SW480 (cell line): ENCODE results near the gene CHADL.

Experiments used
- DNase-seq: peaks from one replicate; pipeline ENCODE4 v3.0.0-alpha.2; 2016; ENCODE audit warnings: low spot score

The CHADL gene

GRCh38 chr22:41256254-41257253 is 15.8 kb upstream of the CHADL start:
- no peak for DNase-seq

- no peak for DNase-seq
Measured at GRCh38 chr22:41254230-41254629, 13.5 kb upstream of the CHADL start.

DNA sequence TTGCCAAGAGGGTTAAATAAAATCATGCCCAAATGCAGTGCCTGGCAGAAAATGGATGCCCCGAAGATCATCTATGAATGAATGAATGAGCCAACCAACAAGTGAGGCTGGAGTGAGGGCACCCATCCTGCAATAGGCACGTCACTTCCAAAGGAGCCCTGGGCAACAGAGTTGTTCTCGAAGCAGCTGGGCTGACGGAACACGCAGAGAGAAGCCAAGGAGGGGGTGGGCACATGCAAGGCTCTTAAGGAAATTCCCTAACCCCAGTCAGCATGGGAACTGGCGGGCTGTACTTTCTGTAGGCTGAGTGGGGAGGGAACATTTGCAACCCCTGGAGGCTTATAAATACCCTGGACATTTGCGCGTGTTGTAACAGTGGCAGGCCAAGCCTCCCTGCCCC is 11.6 kb upstream of the CHADL start:
- DNase-seq: no peak

DNA sequence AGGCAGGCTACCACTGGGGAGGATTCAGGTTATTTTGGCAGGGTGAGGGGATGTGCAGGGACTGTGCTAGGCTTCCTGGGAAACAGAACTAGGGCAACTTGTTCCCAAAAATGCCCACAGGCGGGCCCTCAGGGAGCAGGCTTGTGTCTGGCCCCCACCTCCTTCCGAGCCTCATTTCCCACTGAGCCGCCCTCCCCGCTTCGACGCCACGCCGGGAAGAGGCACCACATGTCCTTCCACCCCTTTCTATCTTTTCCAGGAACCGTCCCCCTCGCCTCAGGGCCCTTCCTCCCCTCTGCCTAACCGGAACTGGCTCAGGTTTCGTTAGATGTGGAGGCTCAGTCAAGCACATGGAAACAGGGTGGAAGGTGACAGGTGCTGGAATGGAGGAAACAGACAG is 9.4 kb upstream of the CHADL start:
- DNase-seq: no peak

DNA sequence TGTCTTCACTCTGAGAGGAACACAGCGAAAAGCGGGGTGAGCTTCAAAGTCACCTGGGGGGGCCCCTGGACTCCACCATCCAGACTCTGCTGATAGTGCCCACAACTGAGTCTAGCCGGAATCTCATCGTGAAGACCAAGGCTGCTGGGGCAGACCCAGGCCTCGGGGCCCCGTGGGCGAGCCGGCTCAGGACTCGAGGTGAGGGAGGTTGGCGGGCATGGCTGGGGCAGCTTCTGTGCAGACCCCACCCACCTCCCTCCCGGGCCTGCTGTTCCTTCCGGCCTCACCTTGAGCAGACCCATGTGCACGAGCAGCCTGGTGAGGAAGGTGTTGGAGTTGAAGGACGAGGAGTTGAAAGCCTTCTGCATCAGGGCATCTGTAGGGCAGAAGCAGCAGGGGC is 8.7 kb upstream of the CHADL start:
- no peak for DNase-seq

- DNase-seq: no peak
Measured at GRCh38 chr22:41248758-41249157, 8.0 kb upstream of the CHADL start.

- no peak for DNase-seq
Measured at GRCh38 chr22:41248314-41248713, 7.6 kb upstream of the CHADL start.

DNA sequence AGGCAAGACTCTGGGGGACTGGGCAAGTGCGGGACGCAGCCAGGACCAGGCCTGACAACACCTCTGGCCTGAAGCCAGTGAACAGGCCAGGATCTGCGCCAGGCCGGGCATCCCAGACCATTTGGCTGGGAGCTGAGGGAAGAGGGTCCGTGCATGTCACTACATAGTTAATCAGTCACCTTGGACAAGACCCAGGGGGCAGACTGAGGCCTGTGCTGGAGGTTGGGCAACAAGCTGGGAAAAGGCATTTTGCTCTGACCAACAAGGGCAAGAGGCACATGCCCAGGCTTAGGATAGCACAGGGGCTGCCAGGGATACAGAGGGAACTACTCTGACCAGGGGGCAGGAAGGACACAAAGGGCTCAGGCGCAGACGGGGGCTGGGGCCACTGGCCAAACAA is 7.0 kb upstream of the CHADL start:
- no peak for DNase-seq

DNA sequence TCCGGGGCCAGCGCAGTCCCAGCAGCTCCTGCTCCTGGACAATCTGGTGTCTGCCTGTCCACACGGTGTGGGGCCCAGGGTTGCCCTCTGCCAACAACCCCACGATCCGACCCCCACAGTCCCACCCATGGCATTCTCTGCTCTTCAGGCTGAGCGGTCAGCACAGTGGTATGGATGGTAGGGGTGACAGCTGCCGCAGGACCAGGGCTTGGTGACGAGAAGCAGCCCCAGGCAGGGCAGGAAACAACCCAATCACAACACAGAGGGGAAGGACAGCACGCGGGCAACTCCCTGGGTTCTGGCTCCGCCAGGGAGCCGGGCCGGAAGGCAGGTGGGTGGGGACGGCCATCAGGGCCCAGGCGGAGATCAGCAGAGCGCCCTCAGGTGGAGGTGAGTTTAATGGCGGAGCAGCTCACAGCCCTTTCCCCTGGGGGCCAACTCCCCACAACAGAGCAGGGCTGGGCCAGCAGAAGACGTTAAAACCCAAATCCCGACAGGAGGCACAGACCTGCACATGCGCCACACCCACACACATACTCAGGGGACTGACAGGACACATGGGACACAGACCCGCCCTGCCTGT is 5.3 kb upstream of the CHADL start:
- DNase-seq: no peak

DNA sequence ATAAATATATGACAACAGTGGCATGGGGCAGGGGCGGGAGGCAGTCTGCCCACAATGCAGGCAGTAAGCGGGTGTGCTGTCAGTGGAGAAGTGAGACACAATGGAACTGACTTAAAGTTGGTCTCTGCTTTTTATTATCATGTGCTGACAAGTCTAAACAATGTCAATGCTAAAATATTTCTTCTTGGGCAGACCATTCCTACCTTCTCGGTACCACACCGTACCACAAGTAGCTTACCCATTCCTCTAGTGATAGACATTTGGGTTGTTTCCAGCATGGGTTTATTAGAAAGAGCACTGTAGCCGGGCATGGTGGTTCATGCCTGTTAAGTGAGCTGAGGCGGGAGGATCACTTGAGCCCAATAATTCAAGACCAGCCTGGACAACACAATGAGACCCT is 2.6 kb upstream of the CHADL start:
- no peak for DNase-seq

- no peak for DNase-seq
Measured at GRCh38 chr22:41242396-41243117, 1.8 kb upstream of the CHADL start.

GRCh38 chr22:41241133-41241676 is 474 bp upstream of the CHADL start:
- no peak for DNase-seq

- no peak for DNase-seq
Measured at GRCh38 chr22:41239443-41240128, 1.1 kb downstream of the CHADL start.

GRCh38 chr22:41238570-41239442 is 1.9 kb downstream of the CHADL start:
- no peak for DNase-seq

DNA sequence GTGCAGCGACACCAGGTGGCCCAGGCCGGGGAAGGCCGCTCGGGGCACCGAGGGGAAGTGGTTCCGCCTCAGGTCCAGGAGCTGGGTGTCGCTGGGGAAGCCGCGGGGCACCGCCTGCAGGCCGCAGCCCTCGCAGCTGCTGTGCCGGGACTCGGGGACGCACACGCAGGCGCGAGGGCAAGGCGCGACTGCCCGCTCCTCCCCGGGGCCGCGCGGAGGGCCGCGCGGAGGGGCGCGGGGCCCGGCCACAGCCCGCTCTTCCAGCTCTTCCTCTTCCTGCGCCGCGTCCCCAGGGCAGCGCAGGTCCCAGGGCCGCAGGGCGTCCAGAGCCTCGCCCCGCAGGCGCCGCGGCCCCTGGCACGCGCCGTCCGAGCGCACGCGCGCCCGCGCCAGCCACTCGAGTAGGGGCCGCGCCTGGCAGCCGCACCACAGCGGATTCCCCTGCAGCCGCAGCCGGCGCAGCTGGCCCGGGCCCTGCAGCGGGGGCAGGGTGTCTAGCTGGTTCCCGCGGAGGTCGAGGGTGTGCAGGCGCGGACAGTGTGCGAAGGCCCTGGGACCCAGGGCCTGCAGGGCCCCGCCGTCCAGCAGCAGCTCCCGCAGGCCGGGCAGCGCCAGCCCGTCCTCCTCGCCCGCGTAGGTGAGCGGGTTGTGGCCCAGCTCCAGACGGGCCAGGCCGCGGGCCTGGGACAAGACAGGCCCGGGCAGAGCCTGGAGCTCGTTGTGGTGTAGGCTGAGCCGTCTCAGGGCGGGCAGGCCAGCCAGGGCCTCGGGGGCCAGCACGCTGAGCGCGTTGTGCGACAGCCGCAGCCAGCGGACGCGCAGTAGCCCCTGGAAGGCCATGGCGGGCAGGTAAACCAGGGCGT is 2.8 kb downstream of the CHADL start:
- DNase-seq: peak; percentile 79

DNA sequence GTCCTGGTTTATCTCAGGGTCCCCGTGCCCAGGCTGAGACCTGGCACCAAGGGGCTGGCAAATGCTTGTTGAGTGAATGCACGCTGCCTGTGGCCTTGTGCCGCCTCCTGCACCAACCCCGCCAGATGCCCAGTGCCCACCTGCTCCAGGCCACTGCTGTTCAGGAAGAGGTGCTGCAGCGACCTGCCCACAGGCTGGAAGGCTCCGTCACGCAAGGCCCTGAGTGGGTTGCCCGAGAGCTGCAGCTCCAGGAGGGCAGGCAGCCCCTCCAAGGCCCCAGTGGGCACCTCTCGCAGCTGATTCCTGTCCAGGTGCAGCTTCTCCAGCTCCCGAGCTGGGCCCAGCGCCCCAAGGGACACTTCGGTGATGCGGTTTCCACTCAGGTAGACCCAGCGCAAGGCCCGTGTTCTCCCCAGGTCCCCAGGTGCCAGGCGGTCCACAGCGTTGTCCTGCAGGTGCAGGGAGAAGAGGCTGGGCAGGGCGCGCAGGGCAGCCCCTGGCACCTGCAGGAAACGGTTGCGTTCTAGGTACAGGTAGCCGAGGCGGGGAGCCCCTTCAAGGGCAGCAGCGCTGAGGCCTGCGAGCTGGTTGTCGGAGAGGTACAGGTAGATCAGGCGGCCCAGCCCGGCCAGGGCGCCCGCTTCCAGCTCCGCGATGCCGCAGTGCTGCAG is 3.6 kb downstream of the CHADL start:
- no peak for DNase-seq

- DNase-seq: peak; percentile 39
Measured at GRCh38 chr22:41234815-41235695, 5.7 kb downstream of the CHADL start.

- no peak for DNase-seq
Measured at GRCh38 chr22:41231369-41231768, 9.4 kb downstream of the CHADL start.
